ENCODE measurements around the gene WNT7B. TPM values are rescaled to one million over a fixed set of nuclear protein-coding genes. Genes with fewer than 3 reads are reported as not detected.

Gene WNT7B
- total RNA-seq, 1 experiment from 2014 or later = 0.33 TPM

GRCh38 chr22:45964926-45965527, 11.9 kb downstream of the WNT7B start (continued):
- TF ChIP-seq CTCF (IDR thresholded peaks at IDR 0.05) = no peak

GRCh38 chr22:45964372-45964771, 12.6 kb downstream of the WNT7B start:
- H3K27me3 Mint-ChIP-seq (ENCODE audit: low read depth) = peaks cover 18% of the 10 kb centered on the region
- H3K27ac Mint-ChIP-seq = no peak overlapping the region
- no peak overlapping the region for H3K4me3 Mint-ChIP-seq
- no peak for DNase-seq (ENCODE audit: low spot score)
- no peak for TF ChIP-seq FOXP4 (CRISPR knock-in tag; IDR thresholded peaks at IDR 0.05)
- no peak for TF ChIP-seq ATF2 (CRISPR knock-in tag; IDR thresholded peaks at IDR 0.05; ENCODE audit: borderline replicate concordance, low read depth)
- TF ChIP-seq TEAD4 (CRISPR knock-in tag; IDR thresholded peaks at IDR 0.05) = no peak
- TF ChIP-seq ZNF263 (CRISPR knock-in tag; IDR thresholded peaks at IDR 0.05; ENCODE audit: low read depth) = no peak
- TF ChIP-seq ZNF232 (CRISPR knock-in tag; IDR thresholded peaks at IDR 0.05) = no peak
- TF ChIP-seq ZBTB21 (CRISPR knock-in tag; IDR thresholded peaks at IDR 0.05; ENCODE audit: borderline replicate concordance) = no peak
- H3K4me1 Mint-ChIP-seq = peaks cover 16% of the 10 kb centered on the region
- H3K36me3 Mint-ChIP-seq = no peaks in the 10 kb centered on the region
- ATAC-seq = no peak
- CTCF ChIA-PET = interaction anchor here (0.5 to 1.0 kb wide), 2 partner anchors 12 to 17 kb away, joined by 3 read pairs; no protein-coding TSS in a partner anchor
- POLR2A ChIA-PET = no interaction called here
- H3K9me3 Mint-ChIP-seq = no peaks in the 10 kb centered on the region

GRCh38 chr22:45963821-45964220, 13.1 kb downstream of the WNT7B start:
- Mint-ChIP-seq H3K4me3 (no peak overlapping the region), H3K27me3 (ENCODE audit: low read depth) (peaks cover 12% of the 10 kb centered on the region), H3K27ac (no peak overlapping the region), H3K9me3 (no peaks in the 10 kb centered on the region), H3K4me1 (peaks cover 16% of the 10 kb centered on the region), H3K36me3 (no peaks in the 10 kb centered on the region)
- DNase-seq (ENCODE audit: low spot score) (no peak), ATAC-seq (no peak)
- CTCF ChIA-PET = interaction anchor here (0.5 to 1.0 kb wide), 2 partner anchors 11 to 17 kb away, joined by 3 read pairs; no protein-coding TSS in a partner anchor
- POLR2A ChIA-PET = no interaction called here
- no peak for TF ChIP-seq SP1 (CRISPR knock-in tag; conservative IDR thresholded peaks at IDR 0.05)
- no peak for TF ChIP-seq NR1H2 (CRISPR knock-in tag; IDR thresholded peaks at IDR 0.05)
- no peak for TF ChIP-seq ZNF219 (CRISPR knock-in tag; IDR thresholded peaks at IDR 0.05; ENCODE audit: borderline replicate concordance)
- TF ChIP-seq ZNF671 (CRISPR knock-in tag; IDR thresholded peaks at IDR 0.05) = no peak
- TF ChIP-seq ZNF423 (CRISPR knock-in tag; IDR thresholded peaks at IDR 0.05) = no peak
- TF ChIP-seq ZNF263 (CRISPR knock-in tag; IDR thresholded peaks at IDR 0.05; ENCODE audit: low read depth) = no peak
- TF ChIP-seq ZNF416 (CRISPR knock-in tag; IDR thresholded peaks at IDR 0.05) = no peak
- TF ChIP-seq ZNF281 (CRISPR knock-in tag; IDR thresholded peaks at IDR 0.05) = no peak
- TF ChIP-seq FOXP4 (CRISPR knock-in tag; IDR thresholded peaks at IDR 0.05) = no peak
- TF ChIP-seq SOX15 (CRISPR knock-in tag; IDR thresholded peaks at IDR 0.05) = no peak
- TF ChIP-seq AR (CRISPR knock-in tag; IDR thresholded peaks at IDR 0.05) = no peak
- TF ChIP-seq CREM (CRISPR knock-in tag; IDR thresholded peaks at IDR 0.05) = no peak
- TF ChIP-seq TEAD1 (CRISPR knock-in tag; IDR thresholded peaks at IDR 0.05) = no peak
